Activated B cell treated with CpG ODN at 0.5 μM for 24 hours (primary cell): ENCODE results near the gene NRXN3. TPM values are rescaled to one million over a fixed set of nuclear protein-coding genes. Genes with fewer than 3 reads are reported as not detected.

Experiments used
- ATAC-seq: fragments of 200-7000 bp; cut with Tn5 transposase; one replicate; pipeline ENCODE4 v1.10.0; 2021; ENCODE audit warnings: low read depth, mild to moderate bottlenecking, moderate library complexity
- CTCF ChIA-PET: fragments of 350-600 bp; sonication (Branson Sonifier 250); formaldehyde crosslinking; loops from one replicate; lab custom pipeline; 2021; ENCODE audit warnings: antibody characterized with exemption; lab: Charles Lee
- POLR2A ChIA-PET: fragments of 350-600 bp; sonication (Branson Sonifier 250); formaldehyde crosslinking; loops from one replicate; lab custom pipeline; 2021; ENCODE audit warnings: antibody characterized with exemption; lab: Charles Lee
- DNase-seq: peaks from one replicate; pipeline ENCODE4 v3.0.0; 2022
- H3K27ac Mint-ChIP-seq: one replicate; pipeline ENCODE4 v1.8.0; 2020; ENCODE audit warnings: mixed read lengths
- H3K27me3 Mint-ChIP-seq: one replicate; pipeline ENCODE4 v1.8.0; 2021; ENCODE audit warnings: mixed read lengths
- H3K36me3 Mint-ChIP-seq: one replicate; pipeline ENCODE4 v1.8.0; 2021; ENCODE audit warnings: low read depth, mixed read lengths
- H3K4me1 Mint-ChIP-seq: one replicate; pipeline ENCODE4 v1.8.0; 2021; ENCODE audit warnings: mixed read lengths
- H3K4me3 Mint-ChIP-seq: one replicate; pipeline ENCODE4 v1.8.0; 2020; ENCODE audit warnings: mild to moderate bottlenecking, mixed read lengths
- H3K9me3 Mint-ChIP-seq: one replicate; pipeline ENCODE4 v1.8.0; 2020; ENCODE audit warnings: mixed read lengths
- intact Hi-C: fragments of 100-400 bp; cut with micrococcal nuclease; formaldehyde crosslinking; loops from one replicate; pipeline ENCODE4 v1.15.1; 2024
- total RNA-seq: library from RNA; stranded (reverse); gene quantifications from 2 replicates; pipeline ENCODE4 v1.2.3, GENCODE V29; 2022
- TF ChIP-seq, protein P1 (sequence below): fragments of 200-600 bp; IDR thresholded peaks from one replicate; pipeline ENCODE4 v1.8.0; 2022; ENCODE audit warnings: antibody characterized with exemption, mild to moderate bottlenecking

NRXN3 gene
- total RNA-seq, 1 donor from 2014 or later, result not detected

GRCh38 chr14:79862045-79862444, 1691.9 kb downstream of the NRXN3 start:
- H3K27ac Mint-ChIP-seq, result no peak overlapping the region
- no peaks in the 10 kb centered on the region for H3K36me3 Mint-ChIP-seq
- intact Hi-C loops, result no loop called here
- H3K27me3 Mint-ChIP-seq, result no peaks in the 10 kb centered on the region
- ChIA-PET CTCF (no interaction called here), POLR2A (no interaction called here)
- no peak for DNase-seq
- H3K4me3 Mint-ChIP-seq, result no peak overlapping the region
- H3K9me3 Mint-ChIP-seq, result peaks cover 7% of the 10 kb centered on the region
- H3K4me1 Mint-ChIP-seq, result no peaks in the 10 kb centered on the region
- no peak for ATAC-seq
- TF ChIP-seq, protein P1, sequence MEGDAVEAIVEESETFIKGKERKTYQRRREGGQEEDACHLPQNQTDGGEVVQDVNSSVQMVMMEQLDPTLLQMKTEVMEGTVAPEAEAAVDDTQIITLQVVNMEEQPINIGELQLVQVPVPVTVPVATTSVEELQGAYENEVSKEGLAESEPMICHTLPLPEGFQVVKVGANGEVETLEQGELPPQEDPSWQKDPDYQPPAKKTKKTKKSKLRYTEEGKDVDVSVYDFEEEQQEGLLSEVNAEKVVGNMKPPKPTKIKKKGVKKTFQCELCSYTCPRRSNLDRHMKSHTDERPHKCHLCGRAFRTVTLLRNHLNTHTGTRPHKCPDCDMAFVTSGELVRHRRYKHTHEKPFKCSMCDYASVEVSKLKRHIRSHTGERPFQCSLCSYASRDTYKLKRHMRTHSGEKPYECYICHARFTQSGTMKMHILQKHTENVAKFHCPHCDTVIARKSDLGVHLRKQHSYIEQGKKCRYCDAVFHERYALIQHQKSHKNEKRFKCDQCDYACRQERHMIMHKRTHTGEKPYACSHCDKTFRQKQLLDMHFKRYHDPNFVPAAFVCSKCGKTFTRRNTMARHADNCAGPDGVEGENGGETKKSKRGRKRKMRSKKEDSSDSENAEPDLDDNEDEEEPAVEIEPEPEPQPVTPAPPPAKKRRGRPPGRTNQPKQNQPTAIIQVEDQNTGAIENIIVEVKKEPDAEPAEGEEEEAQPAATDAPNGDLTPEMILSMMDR, result no peak

GRCh38 chr14:79871136-79871535, 1701.0 kb downstream of the NRXN3 start:
- ChIA-PET POLR2A (no interaction called here), CTCF (no interaction called here)
- DNase-seq, result no peak
- no peaks in the 10 kb centered on the region for H3K9me3 Mint-ChIP-seq
- H3K27ac Mint-ChIP-seq, result no peak overlapping the region
- TF ChIP-seq, protein P1, result no peak
- H3K27me3 Mint-ChIP-seq, result no peaks in the 10 kb centered on the region
- no peaks in the 10 kb centered on the region for H3K36me3 Mint-ChIP-seq
- intact Hi-C loops, result no loop called here
- ATAC-seq, result no peak
- no peaks in the 10 kb centered on the region for H3K4me1 Mint-ChIP-seq
- no peak overlapping the region for H3K4me3 Mint-ChIP-seq

DNA sequence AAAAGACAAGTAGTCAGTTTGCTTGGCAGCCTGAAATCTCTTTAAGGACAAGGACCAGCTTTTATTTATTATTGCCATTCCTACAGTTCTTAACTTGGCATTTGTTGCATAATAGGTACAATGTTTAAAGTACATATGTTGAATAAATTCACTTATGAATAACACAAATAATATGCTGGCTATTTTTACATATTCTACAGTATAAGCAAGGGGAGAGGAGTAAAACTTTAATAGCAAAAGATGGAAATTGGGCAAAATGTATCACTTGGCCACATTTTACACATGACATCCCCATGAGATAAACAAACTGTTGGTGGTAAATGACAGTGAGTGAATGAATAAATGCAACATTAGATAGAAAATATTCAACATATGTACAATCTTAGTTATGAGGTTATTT, 1708.1 kb downstream of the NRXN3 start:
- Mint-ChIP-seq H3K4me1 (no peaks in the 10 kb centered on the region), H3K36me3 (no peaks in the 10 kb centered on the region), H3K27me3 (no peaks in the 10 kb centered on the region), H3K27ac (no peak overlapping the region), H3K4me3 (no peak overlapping the region), H3K9me3 (no peaks in the 10 kb centered on the region)
- TF ChIP-seq, protein P1, result no peak
- no peak for DNase-seq
- intact Hi-C loops, result no loop called here
- ATAC-seq, result no peak
- POLR2A ChIA-PET, result no interaction called here
- CTCF ChIA-PET, result no interaction called here

DNA sequence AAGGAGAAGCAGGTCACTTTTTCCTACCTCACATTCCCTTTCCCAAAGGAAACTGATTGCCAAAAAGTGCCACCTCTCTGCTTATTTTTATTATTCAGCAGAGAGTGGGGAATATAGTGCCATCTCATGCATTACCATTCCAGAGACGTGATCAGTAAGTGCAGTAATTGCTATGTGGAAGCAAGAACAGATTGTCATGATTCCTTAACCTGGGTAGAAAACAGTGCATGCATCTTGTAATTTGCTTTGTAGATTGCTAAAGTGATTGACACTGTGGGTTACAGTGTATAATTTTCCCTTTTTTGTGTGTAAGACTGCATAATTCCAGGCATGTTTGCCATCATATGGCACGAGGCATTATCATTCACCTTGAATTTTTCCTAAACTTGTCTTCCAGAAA, 1708.6 kb downstream of the NRXN3 start:
- Mint-ChIP-seq H3K27me3 (no peaks in the 10 kb centered on the region), H3K4me1 (no peaks in the 10 kb centered on the region), H3K4me3 (no peak overlapping the region), H3K9me3 (no peaks in the 10 kb centered on the region), H3K36me3 (no peaks in the 10 kb centered on the region), H3K27ac (no peak overlapping the region)
- TF ChIP-seq, protein P1, result no peak
- DNase-seq (no peak), ATAC-seq (no peak)
- ChIA-PET POLR2A (no interaction called here), CTCF (no interaction called here)
- intact Hi-C loops, result no loop called here

GRCh38 chr14:79881299-79881698, 1711.1 kb downstream of the NRXN3 start:
- intact Hi-C loops, result no loop called here
- Mint-ChIP-seq H3K4me1 (no peaks in the 10 kb centered on the region), H3K9me3 (no peaks in the 10 kb centered on the region), H3K36me3 (no peaks in the 10 kb centered on the region), H3K4me3 (no peak overlapping the region), H3K27me3 (no peaks in the 10 kb centered on the region), H3K27ac (no peak overlapping the region)
- no peak for ATAC-seq
- no peak for DNase-seq
- TF ChIP-seq, protein P1, result no peak
- ChIA-PET POLR2A (no interaction called here), CTCF (no interaction called here)
